HG02870 (cell line): ENCODE data around the gene TCHH.
"Not testable (repeated sequence)": the region's sequence is repeated elsewhere in the genome, so short reads cannot be mapped to it uniquely, and the experiment has no call there.

Experiments used
- ATAC-seq: cut with Tn5 transposase; IDR thresholded peaks from one replicate; pipeline ENCODE4 v1.9.1; 2021; ENCODE audit warnings: mild to moderate bottlenecking, moderate library complexity; ENCODE audit not compliant: unreplicated experiment

The TCHH gene

GRCh38 chr1:152111515-152111968, 3.7 kb downstream of the TCHH start:
- ATAC-seq = no peak

- ATAC-seq = no peak
Measured at GRCh38 chr1:152110860-152111514, 4.3 kb downstream of the TCHH start.

GRCh38 chr1:152110365-152110859, 4.8 kb downstream of the TCHH start:
- no peak for ATAC-seq

- no peak for ATAC-seq
Measured at GRCh38 chr1:152109998-152110294, 5.3 kb downstream of the TCHH start.

- no peak for ATAC-seq
Measured at GRCh38 chr1:152109231-152109997, 5.8 kb downstream of the TCHH start.

GRCh38 chr1:152108882-152109222, 6.4 kb downstream of the TCHH start:
- ATAC-seq = no peak

GRCh38 chr1:152107984-152108881, 7.0 kb downstream of the TCHH start:
- ATAC-seq = no peak

- no peak for ATAC-seq
Measured at GRCh38 chr1:152107031-152107983, 7.9 kb downstream of the TCHH start.

GRCh38 chr1:152104854-152105253, 10.4 kb downstream of the TCHH start:
- ATAC-seq = no peak

GRCh38 chr1:152096931-152097330, 18.3 kb downstream of the TCHH start:
- no peak for ATAC-seq

- no peak for ATAC-seq
Measured at GRCh38 chr1:152089014-152089674, 26.1 kb downstream of the TCHH start, which contains the start of gene TCHHL1. Gene TCHHL1 (minus strand): TSS chr1:152089064. CDS start chr1:152088143, 921 bp downstream.

- no peak for ATAC-seq
Measured at GRCh38 chr1:152086760-152087159, 28.5 kb downstream of the TCHH start.

- no peak for ATAC-seq
Measured at GRCh38 chr1:152084853-152085252, 30.4 kb downstream of the TCHH start.

GRCh38 chr1:152081026-152081425, 34.2 kb downstream of the TCHH start:
- ATAC-seq = not testable (repeated sequence)

GRCh38 chr1:152080494-152080893, 34.8 kb downstream of the TCHH start:
- ATAC-seq = not testable (repeated sequence)

GRCh38 chr1:152078831-152079441, 36.3 kb downstream of the TCHH start:
- ATAC-seq = no peak

GRCh38 chr1:152072311-152072710, 42.9 kb downstream of the TCHH start:
- no peak for ATAC-seq

- ATAC-seq = no peak
Measured at GRCh38 chr1:152071123-152071522, 44.1 kb downstream of the TCHH start.

GRCh38 chr1:152067929-152068328, 47.3 kb downstream of the TCHH start:
- ATAC-seq = no peak
